Measurements from ENCODE around the gene CHD5.

Gene CHD5

DNA sequence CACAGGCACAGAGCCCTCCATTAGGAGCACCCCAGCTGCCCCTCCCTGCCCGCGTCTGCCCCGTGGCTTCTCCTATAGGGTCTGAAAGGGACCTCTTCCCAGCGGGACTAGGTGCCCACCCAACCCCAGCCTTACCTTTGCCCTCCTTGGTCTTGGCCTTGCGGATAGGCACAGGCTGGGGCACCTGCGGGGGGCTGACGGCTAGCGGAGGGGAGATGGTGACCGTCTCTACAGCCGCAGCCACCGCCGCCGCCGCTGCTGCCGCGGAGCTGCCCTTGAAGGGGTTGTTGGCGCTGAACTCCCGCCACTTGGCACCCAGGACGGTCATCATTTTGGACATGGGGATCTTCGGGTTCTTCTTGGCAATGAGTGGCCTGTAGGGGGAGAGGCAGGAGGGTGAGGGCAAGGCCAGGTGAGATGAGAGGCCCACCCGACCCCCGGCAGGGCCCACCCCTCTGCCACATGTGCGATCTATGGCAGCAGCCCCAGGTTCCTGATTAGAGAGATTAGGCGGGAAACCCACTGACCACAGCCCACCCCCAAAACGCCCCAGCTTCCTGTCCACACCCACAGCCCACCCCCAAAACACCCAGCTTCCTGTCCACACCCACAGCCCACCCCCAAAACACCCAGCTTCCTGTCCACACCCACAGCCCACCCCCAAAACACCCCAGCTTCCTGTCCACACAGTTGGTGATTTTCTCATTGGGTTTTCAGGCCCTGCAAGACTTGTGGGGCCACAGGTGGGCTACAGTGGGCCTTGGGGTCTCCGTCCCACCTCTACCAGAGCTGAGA, 25.4 kb downstream of the CHD5 start:
- DNase-seq (ENCODE audit: low read depth in 2 of 2), result no peak

DNA sequence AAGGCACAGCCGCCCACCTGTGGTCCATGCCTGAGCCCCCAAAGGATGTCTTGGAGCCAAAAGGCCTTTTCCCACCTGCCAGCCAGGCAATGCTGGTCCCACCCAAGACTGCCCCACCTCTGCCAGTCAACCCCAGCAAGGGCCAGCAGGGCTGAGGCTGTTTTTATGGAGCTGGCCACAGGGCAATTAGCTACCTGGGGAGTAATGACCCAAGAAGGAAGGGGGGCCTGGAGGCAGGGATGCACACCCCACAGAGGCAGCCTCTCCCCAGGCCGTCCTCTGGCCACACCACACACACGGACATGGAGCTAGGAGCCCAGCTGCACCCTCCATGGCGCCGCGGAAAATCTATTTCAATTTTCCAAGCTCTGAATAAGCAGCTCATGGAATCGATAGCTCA, 27.2 kb downstream of the CHD5 start:
- no peak for DNase-seq (ENCODE audit: low read depth in 2 of 2)

DNA sequence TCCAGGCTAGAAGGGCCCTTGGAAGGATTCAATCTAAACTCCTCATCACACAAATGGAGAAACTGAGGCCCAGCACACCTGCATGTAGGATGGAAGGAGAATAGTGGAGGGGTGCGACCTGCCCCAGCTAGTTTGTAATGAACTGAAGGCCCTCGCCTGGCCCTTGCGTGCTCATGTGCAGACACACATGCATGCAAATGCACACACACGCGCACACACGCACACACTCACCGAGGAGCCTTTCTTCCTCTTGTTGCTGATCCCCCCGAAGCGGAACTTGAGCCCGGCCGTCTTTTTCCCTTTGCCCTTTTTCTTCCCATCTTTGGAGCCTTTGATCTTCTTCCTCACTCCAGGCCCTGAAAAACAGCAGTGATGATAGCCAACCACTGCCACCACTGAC, 27.9 kb downstream of the CHD5 start:
- DNase-seq (ENCODE audit: low read depth in 2 of 2), result no peak

DNA sequence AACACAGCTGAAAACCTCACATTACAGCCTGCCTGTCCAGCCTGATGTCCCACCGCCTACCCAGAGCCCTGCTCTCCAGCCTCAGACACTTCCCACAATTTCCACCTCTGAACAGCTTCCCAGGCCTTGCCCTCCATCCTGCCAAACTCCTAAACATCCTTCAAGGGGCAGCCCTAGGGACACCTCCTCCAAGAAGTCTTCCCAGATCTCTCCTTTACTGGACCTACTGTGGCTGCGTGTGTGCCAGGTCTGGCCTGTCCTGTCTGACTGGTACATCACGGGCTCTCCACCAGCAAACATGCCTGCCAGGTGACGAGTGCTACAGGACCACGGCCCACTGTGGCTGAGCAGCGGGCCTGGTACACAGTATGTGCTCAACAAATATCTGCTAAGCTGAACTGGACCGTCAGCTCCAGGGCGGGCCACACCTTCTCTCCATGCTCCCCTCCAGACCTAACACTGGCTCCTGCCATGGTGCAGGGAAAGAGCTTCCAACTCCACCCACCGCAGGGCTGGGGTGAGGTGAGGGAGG, 28.8 kb downstream of the CHD5 start:
- DNase-seq (ENCODE audit: low read depth in 2 of 2), result no peak

DNA sequence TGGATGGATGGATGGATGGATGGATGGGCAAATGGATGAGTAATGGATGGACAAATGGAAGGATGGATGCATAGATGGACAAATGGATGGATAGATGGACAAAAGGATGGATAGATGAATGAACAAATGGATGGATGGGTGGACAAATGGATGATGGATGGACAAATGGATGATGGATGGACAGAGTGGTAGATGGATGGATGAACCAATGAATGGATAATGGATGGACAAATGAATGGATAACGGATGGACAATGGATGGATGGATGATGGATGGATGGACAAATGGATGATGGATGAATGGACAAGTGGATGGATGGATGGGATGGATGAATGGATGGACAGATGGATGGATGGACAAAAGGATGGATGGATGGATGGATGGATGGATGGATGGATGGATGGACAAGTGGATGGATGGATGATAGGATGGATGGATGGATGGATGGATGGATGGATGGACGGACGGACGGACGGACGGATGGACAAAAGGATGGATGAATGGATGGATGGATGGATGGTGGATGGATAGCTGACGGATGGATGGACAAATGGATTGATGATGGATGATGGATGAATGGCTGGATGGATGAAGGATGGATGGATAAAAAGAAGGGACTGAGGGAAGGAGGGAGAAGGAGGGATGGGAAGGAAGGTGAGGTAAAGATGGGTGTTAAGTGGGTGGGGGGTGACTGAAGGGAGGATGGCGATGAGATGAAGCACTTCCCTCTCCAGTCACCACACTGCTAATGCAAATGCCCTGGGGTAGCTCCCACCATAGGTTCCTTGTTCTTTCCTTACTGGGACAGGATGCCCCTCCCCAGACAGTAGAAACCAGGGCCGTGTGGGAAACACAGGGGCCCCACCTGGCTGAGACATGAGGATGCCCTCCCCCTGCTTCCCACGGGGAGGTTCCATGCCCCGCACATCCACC, 29.8 kb downstream of the CHD5 start:
- DNase-seq (ENCODE audit: low read depth in 2 of 2), result no peak

DNA sequence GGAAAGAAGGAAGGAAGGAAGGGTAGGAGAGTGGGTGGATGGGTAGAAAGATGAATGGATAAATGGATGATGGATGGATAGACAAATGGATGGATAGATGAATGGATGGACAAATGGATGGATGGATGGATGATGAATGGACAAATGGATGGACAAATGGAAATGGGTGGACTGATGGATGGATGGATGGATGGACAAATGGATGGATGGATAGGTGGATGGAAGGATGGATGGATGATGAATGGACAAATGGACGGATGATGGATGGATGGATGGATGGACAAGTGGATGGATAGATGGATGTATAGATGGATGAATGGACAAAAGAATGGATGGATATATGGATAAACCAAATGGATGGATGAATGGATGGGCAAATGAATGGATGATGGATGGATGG, 30.5 kb downstream of the CHD5 start:
- no peak for DNase-seq (ENCODE audit: low read depth in 2 of 2)

DNA sequence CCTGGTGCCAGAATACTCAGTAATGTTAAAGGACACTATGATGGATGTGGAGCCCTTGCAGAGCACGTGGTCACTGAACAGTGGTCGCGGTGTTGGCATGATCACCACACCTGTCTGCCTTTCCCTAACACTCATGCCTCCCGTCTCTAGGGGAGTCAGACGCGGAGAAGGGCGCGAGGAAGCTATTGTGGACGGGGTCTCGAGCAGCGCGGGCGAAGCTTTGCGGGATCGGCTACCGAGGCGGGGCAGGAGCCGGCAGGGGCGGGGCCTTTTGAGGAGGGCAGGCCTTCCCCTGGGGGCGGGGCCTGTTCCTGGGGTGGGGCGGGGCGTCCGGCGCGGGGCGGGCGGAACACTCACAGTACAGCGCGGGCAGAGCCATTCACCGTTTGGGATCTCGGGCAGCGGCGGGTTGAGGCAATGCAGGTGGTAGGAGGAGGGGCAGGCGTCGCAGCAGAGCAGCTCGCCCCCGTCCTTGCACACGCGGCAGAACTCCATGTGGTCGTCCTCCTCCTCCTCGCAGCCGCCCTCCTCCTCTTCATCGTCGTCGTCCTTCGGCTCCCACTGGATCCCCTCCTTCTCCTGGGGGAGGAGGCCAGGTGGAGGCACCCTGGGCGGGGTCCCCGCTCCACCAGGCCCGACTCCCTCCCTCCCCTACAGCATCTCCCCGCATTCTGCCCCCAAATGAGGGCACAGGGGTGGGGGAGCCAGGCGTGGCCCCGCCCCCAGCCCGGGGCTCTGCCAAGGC, 31.5 kb downstream of the CHD5 start:
- no peak for DNase-seq (ENCODE audit: low read depth in 2 of 2)

DNA sequence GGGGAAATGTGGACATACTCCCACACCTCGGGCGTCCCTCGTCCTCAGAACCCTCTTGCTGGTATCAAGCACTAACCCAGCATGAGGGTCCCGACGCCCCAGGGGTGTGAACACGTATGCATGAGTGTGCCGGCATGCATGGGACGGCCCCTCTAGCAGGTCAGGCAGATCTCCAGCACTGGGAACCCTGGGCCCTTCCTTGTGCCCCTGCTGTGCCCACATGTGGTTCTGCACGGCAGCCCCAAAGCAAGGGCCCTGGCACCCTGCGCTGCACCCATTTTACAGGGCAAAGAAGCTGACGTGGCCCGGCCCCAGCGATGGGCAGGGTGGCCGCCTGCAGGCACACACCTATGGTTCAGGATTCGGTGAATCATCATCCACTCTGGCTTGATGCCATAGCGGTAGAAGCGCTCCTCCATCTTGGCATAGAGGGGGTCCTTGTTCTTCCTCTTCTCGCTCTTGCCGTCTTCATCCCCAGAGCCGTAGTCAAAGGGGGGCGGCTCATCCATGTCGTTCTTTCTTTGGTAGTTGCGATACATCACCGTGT, 34.2 kb downstream of the CHD5 start:
- DNase-seq (ENCODE audit: low read depth in 2 of 2), result no peak

DNA sequence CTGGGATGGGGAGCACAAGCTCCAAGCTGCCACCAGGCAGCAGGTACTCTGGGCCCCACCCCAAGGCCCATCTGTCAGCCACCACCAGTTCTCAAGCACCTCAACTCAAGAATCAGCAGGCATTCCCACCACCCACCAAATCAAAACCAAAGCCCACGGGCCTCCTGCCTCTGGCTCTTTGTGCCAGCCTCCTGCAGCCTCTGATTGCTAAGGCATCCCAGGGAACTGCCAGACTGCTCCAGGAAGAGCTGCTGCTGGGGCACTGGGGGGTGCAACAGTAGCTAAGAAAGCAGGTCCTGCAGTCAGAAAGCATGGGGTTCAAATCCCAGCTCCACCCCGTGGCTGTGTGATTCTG, 34.7 kb downstream of the CHD5 start:
- DNase-seq (ENCODE audit: low read depth in 2 of 2), result no peak

DNA sequence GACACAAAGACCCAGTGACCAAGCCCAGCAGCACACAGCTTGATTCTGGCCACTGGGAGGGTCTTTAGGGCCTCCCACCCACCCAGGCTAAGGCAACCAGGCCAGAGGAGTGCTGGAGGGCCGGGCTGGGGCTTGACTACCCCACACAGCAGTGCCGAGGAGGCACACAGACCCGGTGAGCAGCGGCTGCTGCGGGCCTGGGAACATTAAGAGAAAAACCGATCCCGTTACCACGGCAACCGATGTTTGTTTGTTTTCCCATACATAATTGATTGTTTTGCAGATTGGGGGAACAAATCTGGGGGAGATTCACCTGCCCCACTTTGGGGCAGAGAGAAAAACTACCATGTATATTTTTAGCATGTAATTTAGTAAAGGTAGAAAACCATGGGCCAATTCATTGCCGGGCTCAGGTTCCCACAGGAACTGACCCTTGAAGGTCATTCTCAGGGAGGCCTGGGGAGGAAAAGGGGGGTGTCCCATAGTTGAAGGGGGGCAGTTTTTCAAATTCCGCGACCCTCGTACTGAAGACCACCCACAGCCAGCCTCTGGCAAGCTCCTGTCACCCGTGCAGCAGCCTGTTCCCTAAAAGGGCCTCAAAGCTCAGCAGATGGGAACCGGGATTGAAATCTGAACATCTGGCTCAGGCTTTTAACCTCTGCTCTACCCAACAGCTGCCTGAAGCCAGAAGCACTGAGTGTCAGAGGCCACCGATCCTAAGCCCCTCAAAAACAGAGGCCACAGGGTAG, 35.3 kb downstream of the CHD5 start:
- no peak for DNase-seq (ENCODE audit: low read depth in 2 of 2)

DNA sequence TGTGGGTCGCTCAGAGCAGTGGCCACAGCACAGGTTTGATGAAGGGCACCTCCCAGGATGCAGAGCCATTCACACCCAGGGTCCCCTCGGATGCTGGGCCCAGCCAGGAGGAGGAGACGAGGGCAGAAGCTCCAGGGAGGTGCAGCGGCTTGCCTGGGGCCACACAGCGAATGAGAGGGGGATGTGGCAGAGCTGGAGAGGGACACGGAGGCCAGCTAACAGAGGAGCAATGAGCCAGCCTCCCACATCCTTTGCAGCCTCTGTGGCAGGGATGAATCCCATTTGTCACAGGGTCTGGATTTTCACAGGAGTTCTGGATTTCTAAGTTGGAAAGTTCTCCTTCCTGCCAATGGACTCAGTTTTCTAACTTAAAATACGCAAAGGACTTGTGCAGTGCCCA, 35.9 kb downstream of the CHD5 start:
- DNase-seq (ENCODE audit: low read depth in 2 of 2), result no peak

DNA sequence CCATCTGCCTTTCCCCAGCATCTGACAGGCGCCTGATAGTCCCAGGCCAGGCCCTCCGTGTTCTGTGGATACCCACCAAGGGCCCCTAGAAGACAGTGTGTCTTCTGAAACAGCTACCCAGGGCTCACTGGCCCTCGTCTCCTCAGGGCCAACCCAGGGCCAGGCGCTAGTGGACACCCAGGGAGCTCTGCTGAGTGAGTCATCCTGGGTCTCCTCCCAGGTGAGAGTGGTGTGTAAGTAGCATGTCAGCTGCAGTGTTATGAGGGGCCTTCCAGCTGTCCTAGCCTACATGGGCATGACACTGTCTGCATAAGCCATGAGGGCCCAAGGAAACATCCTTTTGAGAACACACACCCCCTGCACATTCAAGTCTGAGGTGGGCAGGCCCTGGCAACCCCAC, 36.7 kb downstream of the CHD5 start:
- DNase-seq (ENCODE audit: low read depth in 2 of 2), result no peak

DNA sequence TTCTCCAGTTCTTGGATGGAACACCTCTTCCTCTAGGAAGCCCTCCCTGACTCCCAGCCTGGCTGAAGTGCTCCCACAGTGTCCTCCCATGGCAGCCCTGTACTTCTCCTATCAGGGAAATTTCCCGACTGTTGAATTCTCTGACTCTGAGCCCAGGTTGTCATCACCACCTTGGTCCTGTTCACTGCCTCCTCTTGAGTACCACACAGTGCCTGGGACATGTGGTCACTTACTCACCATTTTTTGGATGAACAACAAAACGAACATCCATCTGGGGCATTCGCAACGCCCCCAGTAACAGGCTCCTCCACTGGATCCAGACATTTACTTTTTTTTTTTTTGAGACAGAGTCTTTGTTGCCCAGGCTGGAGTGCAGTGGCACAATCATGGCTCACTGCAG, 37.4 kb downstream of the CHD5 start:
- DNase-seq (ENCODE audit: low read depth in 2 of 2), result no peak

DNA sequence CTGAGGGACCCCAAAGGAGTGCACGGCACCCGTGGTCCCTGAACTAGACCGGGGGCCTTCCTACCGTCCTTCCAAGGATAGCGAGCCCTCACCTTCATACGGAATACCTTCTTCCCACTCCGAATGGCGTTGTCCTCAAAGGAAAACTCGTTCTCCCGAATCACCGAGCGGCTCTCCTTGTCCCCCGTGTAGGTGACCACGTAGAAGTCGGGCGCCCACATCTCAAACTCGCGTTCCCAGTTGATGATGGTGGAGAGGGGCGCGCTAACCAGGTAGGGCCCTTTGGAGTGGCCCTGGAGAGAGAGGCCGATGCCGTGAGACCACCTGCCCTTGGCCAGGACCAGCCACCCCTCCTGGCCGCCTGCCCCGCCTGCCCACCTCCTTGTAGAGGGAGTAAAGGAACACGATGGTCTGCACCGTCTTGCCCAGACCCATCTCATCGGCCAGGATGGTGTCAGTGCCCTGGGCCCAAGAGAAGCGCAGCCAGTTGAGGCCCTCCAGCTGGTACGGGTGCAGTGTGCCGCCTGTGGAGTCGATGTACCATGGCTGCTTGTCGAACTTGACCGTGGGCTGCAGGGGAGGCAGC, 38.0 kb downstream of the CHD5 start:
- no peak for DNase-seq (ENCODE audit: low read depth in 2 of 2)

DNA sequence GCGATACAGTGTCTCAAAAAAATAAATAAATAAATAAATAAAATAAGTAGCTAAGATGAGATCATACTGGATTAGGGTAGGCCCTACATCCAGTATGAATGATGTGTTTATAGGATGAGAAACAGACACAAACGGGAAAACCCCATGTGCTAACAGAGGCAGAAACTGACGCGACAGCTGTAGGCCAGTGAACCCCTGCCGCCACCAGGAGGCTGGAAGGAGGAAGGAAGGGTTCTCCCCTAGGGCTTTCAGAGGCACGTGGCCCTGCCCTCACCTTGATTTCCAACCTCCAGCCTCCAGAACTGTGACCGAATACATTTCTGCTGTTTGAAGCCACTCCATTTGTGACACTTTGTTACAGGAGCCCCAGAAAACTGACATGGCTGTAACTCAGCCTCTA, 38.5 kb downstream of the CHD5 start:
- DNase-seq (ENCODE audit: low read depth in 2 of 2), result no peak

DNA sequence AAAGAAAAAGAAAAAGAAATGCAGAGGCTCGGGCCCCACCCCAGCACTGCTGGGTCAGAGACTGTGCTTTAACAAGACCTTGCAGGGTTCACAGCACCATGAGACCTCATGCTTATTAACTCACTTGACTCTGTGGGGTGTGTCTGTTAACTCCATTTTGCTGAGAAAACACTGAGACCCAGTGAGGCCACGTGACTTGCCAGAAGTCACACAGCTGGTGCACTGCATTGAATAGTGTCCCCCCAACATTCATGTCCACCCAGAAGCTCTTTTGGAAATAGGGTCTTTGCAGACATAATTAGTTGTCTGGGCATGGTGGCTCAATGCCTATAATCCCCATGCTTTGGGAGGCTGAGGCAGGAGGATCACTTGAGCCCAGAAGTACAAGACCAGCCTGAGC, 39.7 kb downstream of the CHD5 start:
- no peak for DNase-seq (ENCODE audit: low read depth in 2 of 2)

DNA sequence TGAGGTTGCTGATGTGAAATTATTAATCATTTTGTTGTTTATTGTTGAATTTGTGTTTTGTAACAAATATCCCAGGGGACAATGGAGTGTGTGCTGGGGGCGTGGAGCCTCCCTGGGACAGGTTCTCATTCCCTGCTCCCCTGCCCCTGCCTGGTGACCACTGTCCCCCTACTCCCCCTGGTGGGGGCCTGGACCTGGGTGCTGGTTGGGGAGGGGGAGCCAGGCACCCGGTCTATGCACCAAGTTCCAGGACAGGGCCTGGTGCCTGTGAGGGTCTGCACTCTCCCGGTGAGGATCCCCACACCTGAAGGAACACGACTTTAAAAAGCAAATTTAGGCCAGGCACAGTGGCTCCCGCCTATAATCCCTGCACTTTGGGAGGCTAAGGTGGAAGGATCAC, 42.4 kb downstream of the CHD5 start:
- no peak for DNase-seq (ENCODE audit: low read depth in 2 of 2)

DNA sequence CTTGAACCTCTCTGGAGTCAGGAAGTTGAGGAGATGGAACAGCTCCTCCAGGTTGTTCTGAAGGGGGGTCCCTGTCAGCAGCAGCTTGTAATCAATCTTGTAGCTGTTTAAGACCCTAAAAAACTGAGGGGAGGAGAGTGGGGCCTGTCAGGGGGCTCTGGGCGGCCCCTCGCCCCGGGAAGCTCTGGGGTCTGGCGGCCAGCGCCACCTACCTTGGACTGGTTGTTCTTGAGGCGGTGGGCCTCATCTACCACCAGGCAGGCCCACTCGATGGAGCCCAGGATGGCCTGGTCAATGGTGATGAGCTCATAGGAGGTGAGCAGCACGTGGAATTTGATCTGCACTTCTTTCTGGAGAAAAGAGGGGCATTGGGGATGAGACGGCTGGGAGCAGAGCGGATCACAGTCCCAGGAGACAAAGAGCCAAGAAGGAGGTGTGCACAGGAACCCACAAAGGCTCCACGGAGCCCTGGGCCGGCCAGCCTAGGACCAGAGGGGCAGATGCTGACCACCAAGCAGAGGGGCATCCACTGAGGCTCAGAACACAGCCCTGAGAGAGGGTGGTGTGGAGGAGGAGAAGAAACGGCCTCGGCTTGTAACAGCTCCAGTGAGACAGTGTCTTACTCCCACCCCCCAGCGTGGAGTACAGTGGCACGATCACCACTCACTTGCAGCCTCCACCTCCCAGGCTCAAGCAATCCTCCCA, 43.5 kb downstream of the CHD5 start:
- no peak for DNase-seq (ENCODE audit: low read depth in 2 of 2)

DNA sequence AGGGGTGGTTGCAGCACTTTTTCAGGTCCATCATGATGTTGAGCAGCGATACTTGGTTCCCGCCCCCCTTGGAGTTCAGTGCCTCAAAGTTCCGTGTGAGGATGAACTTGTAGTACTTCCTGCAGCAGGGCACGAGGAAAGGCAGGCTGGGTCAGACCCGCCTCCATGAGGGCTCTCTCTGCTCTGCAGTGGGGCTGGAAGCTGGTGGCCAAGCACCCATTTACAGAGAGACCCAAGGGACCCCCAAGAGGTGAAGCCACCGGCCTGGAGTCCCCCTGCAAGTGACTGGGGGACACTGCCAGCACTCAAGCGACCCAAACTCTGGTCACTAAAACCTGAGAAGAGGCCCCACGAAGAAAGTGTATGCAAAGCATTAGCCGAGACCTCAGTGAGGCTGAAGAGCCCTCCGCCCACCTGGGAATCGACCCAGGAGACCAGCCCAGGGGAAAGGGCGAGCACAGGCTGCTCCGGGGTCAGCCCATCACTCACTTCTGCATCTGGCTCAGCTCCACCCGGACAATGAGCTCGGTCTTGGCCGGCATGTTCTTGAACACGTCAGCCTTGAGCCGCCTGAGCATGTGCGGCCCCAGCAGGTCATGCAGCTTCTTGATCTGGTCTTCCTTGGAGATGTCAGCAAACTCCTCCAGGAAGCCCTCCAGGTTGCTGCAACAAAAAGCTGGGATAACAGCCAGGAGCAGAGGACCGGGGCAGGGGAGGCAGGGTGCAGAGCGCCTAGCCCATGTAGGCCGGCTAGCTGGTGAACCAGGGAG, 45.2 kb downstream of the CHD5 start:
- no peak for DNase-seq (ENCODE audit: low read depth in 2 of 2)
